Measurements from ENCODE around the gene MCRS1. TPM values are rescaled to one million over a fixed set of nuclear protein-coding genes. Genes with fewer than 3 reads are reported as not detected.
A peak's percentile ranks its signal among the peaks of the same experiment; 100 is the strongest.

Gene MCRS1
- total and polyA plus RNA-seq, 11 donors: 64.2 to 122 (median 87.9) TPM

DNA sequence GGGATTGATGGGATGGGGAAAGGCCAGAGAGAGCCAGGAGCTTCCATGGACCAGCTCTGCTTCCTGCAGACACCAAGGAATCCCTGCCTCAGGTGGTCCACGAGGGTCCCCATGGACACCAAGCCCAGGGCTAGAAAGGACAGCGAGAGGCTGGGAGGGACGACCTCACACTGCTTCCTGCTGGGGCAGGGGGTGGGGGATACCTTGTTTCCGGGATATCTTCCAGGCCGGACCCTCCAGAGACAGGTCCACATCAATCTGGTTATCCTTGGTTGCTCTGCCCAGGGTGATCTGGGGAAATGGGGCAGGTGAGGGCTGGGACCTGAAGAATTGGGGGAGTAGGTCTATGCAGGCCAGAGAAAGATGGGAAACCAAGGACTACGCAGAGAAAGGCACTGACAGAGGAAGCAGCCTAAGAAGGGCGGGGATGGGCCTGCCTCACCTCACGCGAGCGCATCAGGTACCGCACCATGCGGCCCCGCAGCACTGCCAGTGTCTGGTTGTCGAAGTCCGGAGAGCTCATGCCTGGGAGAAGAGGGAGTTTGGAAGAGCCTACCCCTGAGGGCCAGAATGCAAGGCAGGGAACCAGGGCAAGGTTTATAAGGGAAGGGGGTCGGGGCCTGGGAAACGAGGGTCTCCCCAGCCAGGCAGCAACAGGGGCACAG is 8.8 kb downstream of the MCRS1 start:
- Histone ChIP-seq H3K9me3 (no peaks in the 10 kb centered on the region), H3K4me3 (no peak overlapping the region), H3K36me3 (peaks cover 0 to 84% (median 83%) of the 10 kb centered on the region in 9 donors), H3K4me1 (peaks cover 0 to 16% (median under 1%) of the 10 kb centered on the region in 12 donors), H3K27me3 (no peaks in the 10 kb centered on the region), H3K27ac (no peak overlapping the region)
- ATAC-seq (no peak), DNase-seq (no peak)
- intact Hi-C loops (cut with DNase I): no loop called here
- 91 to 95% (median 94%) methylated on average over 17 of the region's 17 CpGs for WGBS, 4 donors
- TF ChIP-seq POLR2A (IDR thresholded peaks at IDR 0.05): no peak
- TF ChIP-seq, protein P1, sequence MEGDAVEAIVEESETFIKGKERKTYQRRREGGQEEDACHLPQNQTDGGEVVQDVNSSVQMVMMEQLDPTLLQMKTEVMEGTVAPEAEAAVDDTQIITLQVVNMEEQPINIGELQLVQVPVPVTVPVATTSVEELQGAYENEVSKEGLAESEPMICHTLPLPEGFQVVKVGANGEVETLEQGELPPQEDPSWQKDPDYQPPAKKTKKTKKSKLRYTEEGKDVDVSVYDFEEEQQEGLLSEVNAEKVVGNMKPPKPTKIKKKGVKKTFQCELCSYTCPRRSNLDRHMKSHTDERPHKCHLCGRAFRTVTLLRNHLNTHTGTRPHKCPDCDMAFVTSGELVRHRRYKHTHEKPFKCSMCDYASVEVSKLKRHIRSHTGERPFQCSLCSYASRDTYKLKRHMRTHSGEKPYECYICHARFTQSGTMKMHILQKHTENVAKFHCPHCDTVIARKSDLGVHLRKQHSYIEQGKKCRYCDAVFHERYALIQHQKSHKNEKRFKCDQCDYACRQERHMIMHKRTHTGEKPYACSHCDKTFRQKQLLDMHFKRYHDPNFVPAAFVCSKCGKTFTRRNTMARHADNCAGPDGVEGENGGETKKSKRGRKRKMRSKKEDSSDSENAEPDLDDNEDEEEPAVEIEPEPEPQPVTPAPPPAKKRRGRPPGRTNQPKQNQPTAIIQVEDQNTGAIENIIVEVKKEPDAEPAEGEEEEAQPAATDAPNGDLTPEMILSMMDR (IDR thresholded peaks at IDR 0.05): no peak

DNA sequence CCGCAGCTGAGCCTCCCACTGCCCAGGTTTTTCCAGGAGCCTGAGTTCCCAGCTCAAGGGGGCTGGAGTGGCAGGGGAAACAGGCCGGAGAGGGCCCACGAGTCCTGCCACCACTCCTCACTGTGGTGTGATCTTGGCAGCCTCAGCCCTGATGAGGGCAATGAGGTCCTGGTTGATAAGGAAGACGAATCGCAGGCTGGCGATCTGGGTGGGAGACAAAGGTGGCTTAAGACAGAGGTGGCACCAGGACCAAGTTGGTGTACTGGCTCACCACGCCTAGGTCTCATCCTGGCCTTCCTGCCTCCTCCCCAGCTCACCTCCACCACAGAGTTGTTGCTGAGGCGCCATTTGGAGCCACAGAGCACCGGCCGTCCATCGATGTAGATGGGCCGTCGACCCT is 9.4 kb downstream of the MCRS1 start:
- Histone ChIP-seq H3K36me3 (peaks cover 0 to 78% (median 76%) of the 10 kb centered on the region in 9 donors), H3K27ac (peak overlapping the region in 1 of 12 donors; percentile 9), H3K9me3 (no peaks in the 10 kb centered on the region), H3K4me3 (no peak overlapping the region), H3K4me1 (peaks cover 0 to 9% (median 0%) of the 10 kb centered on the region in 12 donors), H3K27me3 (no peaks in the 10 kb centered on the region)
- intact Hi-C loops (cut with DNase I): no loop called here
- WGBS, 4 donors: 79 to 90% (median 85%) methylated on average over 13 of the region's 13 CpGs
- DNase-seq: no peak
- TF ChIP-seq, protein P1 (IDR thresholded peaks at IDR 0.05): no peak
- no peak for TF ChIP-seq POLR2A (IDR thresholded peaks at IDR 0.05)
- ATAC-seq: no peak

DNA sequence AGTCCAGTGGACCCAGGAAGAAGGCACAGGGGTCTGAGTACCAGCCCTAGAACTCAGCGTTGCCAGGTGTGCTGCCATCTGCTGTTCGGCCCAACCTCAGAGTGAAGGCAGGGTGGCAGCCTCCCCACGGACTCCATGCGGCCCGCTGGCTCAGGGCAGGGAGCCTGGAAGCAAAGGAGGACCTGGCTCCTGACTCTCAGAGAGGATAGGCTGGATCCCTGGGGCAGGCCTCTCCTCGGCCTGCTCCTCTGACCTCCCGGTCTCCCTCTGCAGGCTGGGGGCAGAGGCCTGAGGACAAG is 10.1 kb downstream of the MCRS1 start:
- DNase-seq (no peak), ATAC-seq (peak in 3 of 4 donors; percentile 14 to 59 (median 38))
- Histone ChIP-seq H3K9me3 (no peaks in the 10 kb centered on the region), H3K27ac (peak overlapping the region in 2 of 12 donors; percentile 9 to 23), H3K4me1 (peaks cover 0 to 4% (median 0%) of the 10 kb centered on the region in 12 donors), H3K27me3 (no peaks in the 10 kb centered on the region), H3K36me3 (peaks cover 0 to 71% (median 70%) of the 10 kb centered on the region in 9 donors), H3K4me3 (no peak overlapping the region)
- TF ChIP-seq POLR2A (IDR thresholded peaks at IDR 0.05): no peak
- TF ChIP-seq, protein P1 (IDR thresholded peaks at IDR 0.05): peak in 5 of 12 donors; percentile 17 to 35 (median 24)
- intact Hi-C loops (cut with DNase I): no loop called here
- 53 to 80% (median 67%) methylated on average over 5 to 7 of the region's 7 CpGs for WGBS, 4 donors

GRCh38 chr12:49557187-49557916 is 10.6 kb downstream of the MCRS1 start:
- TF ChIP-seq POLR2A (IDR thresholded peaks at IDR 0.05): no peak
- TF ChIP-seq, protein P1 (IDR thresholded peaks at IDR 0.05): no peak
- WGBS, 4 donors: 84 to 89% (median 88%) methylated on average over 13 to 18 of the region's 18 CpGs
- Histone ChIP-seq H3K9me3 (no peaks in the 10 kb centered on the region), H3K27me3 (no peaks in the 10 kb centered on the region), H3K36me3 (peaks cover 0 to 66% (median 65%) of the 10 kb centered on the region in 9 donors), H3K4me1 (peaks cover 0 to 9% (median 3%) of the 10 kb centered on the region in 12 donors), H3K27ac (peak overlapping the region in 3 of 12 donors; percentile 9 to 23 (median 13)), H3K4me3 (no peak overlapping the region)
- DNase-seq: no peak
- intact Hi-C loops (cut with DNase I): no loop called here
- ATAC-seq: peak in 1 of 4 donors; percentile 3
